AG10803 (cell line): Measurements from ENCODE around the gene AKT2.

Experiments used
- DNase-seq: peaks from one replicate; pipeline ENCODE4 v3.0.0; 2010; ENCODE audit warnings: low read depth
- H3K4me3 ChIP-seq: 2 replicates; pipeline ENCODE4 v1.5.1; 2011; ENCODE audit warnings: mild to moderate bottlenecking, low read length, control low read depth
- TF ChIP-seq, protein P1 (sequence below): conservative IDR thresholded peaks from 2 replicates; pipeline ENCODE4 v1.5.1; 2011; ENCODE audit warnings: mild to moderate bottlenecking, low read length, control low read depth, inconsistent platforms

The AKT2 gene

DNA sequence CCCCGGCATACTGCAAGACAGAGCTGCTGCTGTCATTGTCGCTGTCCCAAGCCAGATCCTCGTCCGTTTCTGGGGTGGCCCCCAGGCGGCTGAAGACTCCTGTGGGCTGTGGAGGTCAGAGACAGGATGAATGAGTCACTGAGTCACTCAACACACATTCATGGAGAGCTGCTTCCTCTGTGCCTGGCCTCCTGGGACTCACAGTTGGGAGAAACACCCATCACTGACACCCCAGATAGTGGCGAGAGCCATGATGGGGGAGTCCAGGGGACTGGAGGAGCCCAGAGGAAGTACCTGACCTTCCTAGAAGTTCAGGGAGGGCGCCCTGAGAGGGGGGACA, 37.1 kb upstream of the AKT2 start:
- no peak overlapping the region for H3K4me3 ChIP-seq
- no peak for DNase-seq
- TF ChIP-seq, protein P1, sequence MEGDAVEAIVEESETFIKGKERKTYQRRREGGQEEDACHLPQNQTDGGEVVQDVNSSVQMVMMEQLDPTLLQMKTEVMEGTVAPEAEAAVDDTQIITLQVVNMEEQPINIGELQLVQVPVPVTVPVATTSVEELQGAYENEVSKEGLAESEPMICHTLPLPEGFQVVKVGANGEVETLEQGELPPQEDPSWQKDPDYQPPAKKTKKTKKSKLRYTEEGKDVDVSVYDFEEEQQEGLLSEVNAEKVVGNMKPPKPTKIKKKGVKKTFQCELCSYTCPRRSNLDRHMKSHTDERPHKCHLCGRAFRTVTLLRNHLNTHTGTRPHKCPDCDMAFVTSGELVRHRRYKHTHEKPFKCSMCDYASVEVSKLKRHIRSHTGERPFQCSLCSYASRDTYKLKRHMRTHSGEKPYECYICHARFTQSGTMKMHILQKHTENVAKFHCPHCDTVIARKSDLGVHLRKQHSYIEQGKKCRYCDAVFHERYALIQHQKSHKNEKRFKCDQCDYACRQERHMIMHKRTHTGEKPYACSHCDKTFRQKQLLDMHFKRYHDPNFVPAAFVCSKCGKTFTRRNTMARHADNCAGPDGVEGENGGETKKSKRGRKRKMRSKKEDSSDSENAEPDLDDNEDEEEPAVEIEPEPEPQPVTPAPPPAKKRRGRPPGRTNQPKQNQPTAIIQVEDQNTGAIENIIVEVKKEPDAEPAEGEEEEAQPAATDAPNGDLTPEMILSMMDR = no peak

DNA sequence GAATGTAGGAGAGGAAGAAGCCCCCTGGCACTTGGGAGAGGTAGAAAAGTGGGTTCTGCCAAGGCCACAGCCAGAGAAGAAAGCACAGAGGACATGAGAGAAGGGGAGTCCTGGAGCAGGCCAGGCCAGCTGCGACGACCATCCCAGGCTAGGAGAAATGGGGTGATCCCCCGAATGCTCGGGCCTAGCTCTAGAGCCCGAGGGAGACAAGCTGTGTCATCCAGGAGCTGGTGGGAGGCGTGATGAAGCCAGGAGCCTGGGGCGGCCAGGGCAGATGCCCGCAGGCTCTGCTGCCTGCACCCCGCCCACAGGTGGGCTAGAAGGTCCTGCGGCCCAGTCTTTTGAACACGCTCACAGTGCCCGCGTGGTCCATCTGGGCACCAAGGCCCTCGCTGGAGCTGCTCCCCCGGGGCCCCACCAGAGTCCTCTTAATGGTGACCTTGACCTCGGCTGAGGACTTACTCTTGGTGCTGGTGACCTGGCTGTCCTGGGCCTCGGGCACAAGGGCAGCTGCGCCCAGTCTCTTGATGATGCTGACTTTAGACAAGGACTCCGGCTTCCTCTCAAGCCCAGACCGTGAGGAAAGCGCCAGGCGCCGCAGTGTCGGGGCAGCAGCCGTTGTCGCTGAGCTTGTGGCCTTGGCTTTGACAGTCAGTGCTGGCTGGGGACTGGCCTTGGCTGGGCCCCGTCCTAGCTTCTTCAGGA, 36.6 kb upstream of the AKT2 start:
- TF ChIP-seq, protein P1 = no peak
- no peak overlapping the region for H3K4me3 ChIP-seq
- DNase-seq = no peak

DNA sequence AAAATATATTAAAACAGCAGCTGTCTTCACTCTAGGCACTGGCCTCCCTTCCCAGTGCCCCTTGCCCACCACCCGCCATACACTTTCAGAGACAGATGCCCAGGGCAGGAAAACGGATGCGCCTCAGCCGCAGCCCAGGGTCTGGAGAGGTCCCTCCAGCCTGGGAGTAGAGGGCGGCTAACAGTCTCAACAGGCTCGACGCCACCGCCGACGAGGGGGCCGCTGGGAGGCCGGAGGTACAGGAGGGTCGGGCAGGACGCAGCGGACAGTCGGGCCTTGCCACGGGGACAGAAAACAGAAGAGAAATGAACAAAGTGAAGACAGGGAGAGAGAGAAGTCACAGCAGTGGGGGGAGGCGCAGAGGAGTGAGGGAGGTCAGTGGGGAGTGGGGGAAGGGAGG, 35.9 kb upstream of the AKT2 start:
- no peak overlapping the region for H3K4me3 ChIP-seq
- DNase-seq = no peak
- TF ChIP-seq, protein P1 = no peak

DNA sequence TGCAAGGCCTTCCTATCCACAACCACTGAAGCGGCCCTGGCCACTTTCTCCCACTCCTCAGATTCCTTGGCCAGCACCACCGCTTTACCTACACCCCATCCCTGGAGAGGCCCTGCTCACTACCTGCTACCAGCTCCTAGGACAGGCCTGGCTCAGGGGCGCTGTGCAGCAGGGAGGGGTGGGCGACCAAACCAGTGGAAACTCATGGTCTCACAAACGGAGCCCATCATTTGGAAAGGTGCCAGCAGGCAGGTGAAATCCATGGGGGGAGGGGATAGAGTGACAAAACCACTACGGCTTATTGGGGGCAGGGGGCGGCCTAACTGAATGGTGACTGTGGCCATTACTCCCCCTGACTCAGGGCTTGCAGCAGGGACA, 35.4 kb upstream of the AKT2 start:
- TF ChIP-seq, protein P1 = no peak
- H3K4me3 ChIP-seq = no peak overlapping the region
- DNase-seq = no peak

DNA sequence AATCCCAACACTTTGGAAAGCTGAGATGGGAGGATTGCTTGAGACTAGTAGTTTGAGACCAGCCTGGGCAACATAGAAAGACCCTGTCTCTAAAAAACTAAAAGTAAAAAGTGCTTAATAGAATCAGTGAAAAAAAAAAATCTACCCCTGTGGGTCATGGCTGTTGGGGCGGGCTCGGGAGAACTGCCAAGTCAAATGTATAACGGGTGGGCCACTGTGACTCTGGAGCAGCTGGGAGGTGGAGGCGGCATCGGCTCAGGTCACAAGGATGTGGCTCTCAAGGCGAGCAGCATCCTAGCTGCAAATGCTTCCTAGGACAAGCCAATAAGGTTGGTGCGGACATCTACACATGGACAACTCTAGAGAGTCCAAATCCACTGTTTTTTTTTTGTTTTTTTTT, 32.2 kb upstream of the AKT2 start:
- H3K4me3 ChIP-seq = no peak overlapping the region
- DNase-seq = no peak
- TF ChIP-seq, protein P1 = no peak

DNA sequence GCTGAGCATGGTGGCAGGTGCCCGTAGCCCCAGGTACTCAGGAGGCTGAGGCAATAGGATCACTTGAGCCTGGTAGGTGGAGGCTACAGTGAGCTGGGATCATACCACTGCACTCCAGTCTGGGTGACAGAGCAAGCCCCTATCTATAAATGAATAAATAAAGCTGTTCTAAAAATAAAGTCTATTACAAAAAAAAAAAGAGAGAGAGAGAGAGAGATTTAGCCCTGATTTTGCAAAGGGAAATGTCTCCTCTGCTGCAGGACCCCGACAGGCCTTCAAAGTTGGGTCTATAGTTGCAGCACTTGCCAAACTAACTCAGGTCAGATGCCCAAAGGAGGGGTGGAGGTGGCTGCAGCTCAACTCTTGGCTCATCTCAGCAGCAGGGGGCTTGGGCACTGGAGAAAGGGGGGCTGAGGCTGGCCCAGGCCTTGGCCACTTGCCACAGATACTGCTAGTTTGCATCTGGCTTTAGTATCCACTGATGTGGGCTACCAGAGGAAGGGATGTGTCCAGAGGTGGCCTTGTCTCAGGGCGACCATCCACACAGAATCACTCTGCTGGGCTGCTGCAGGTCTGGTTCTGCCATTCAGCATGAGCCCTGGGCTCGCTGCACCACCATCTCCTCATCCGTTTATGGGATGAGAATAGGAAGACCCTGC, 30.8 kb upstream of the AKT2 start:
- no peak for DNase-seq

More for the DNA sequence above, 30.8 kb upstream of the AKT2 start:
- H3K4me3 ChIP-seq = no peak overlapping the region
- TF ChIP-seq, protein P1 = no peak
